ENCODE measurements around the gene FBXO38. TPM values are rescaled to one million over a fixed set of nuclear protein-coding genes. Genes with fewer than 3 reads are reported as not detected.

The FBXO38 gene, protein sequence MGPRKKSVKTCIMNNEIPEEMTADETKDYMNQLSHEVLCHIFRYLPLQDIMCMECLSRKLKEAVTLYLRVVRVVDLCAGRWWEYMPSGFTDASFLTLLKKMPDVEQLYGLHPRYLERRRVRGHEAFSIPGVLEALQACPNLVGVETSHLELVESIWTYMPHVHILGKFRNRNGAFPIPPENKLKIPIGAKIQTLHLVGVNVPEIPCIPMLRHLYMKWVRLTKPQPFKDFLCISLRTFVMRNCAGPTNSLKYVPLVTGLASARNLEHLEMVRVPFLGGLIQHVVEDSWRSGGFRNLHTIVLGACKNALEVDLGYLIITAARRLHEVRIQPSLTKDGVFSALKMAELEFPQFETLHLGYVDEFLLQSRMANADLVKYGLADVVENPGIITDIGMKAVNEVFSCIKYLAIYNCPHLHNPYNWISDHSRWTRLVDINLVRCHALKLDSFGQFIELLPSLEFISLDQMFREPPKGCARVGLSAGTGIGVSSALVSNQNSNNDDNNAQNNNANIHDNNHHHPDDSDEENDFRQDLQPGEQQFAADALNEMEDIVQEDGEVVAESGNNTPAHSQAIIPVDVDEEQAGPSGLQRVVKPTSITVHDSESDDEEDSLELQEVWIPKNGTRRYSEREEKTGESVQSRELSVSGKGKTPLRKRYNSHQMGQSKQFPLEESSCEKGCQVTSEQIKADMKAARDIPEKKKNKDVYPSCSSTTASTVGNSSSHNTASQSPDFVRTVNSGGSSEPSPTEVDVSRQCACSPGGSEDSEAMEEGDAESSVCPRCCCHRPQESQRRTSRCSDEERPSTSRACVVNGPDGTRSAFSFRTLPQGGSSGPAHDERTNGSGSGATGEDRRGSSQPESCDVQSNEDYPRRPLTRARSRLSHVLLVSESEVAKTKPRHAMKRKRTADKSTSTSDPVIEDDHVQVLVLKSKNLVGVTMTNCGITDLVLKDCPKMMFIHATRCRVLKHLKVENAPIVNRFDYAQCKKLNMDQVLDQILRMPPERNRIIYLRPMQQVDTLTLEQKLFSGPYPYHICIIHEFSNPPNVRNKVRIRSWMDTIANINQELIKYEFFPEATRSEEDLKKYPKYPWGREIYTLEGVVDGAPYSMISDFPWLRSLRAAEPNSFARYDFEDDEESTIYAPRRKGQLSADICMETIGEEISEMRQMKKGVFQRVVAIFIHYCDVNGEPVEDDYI
- 94.8 TPM for total RNA-seq

- DNase-seq (ENCODE audit: low spot score) = peak; percentile 97
These were observed at the start of gene FBXO38 for GRCh38 chr5:148383564-148384379. TSS of gene FBXO38 (plus strand) at chr5:148383958. CDS start at chr5:148394777, 10,819 bp downstream.

DNA sequence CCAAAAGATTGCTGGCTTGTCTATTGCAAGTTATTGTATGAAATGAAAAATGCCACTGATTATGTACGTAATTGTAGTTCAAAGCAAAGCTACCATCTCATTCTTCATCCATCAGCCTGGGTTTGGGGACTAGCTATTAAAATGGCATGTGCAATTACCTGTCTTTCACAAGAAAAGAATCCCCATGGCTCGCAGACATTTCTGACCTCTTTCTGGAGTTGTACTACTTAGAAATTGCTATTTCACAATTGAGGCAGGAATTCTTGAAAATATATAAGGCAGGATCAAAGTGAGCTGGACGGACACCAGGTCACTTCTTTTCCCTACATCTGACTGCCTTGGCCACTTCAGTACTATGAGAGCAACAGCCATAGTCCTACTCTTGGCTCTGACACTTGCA is 48.5 kb upstream of the FBXO38 start, which contains the start of gene SPINK9:
TSS of gene SPINK9 (plus strand) at position 301 of the 400 bp plus-strand sequence. CDS start at position 356, 55 bp downstream.
- no peak for DNase-seq (ENCODE audit: low spot score)

DNA sequence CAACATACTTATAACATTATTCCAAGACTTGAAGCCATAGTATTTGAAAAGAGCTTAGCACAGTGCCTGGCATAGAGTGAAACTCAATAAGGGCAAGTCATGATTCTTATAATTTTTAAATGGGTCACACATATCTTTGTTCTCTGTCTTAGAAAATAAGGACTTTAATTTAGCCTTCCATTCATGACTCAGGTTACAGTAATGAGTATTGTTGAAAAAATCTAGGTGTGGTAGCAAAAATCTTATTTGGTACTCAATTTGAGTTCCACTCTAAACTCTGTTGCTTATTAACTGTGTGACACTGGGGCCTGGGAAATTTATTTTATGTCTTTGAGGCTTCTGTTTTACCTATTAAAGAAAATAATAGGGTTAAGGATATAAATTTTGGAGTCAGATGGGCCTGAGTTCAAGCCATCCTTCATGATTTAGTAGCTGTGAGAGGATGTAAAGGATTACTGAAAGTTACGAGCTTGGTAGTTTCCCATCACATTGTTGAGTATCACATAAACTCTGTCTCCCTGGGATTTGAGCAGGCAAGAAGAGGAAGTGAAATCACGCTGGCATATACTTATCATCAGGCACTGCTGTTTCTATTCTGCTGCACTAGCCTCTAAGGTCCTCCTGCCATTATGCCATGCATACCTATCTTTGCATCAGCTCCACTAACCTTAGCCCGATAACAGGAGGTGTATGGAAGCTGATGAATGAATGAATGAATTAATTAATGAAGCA is 46.9 kb upstream of the FBXO38 start:
- no peak for DNase-seq (ENCODE audit: low spot score)

DNA sequence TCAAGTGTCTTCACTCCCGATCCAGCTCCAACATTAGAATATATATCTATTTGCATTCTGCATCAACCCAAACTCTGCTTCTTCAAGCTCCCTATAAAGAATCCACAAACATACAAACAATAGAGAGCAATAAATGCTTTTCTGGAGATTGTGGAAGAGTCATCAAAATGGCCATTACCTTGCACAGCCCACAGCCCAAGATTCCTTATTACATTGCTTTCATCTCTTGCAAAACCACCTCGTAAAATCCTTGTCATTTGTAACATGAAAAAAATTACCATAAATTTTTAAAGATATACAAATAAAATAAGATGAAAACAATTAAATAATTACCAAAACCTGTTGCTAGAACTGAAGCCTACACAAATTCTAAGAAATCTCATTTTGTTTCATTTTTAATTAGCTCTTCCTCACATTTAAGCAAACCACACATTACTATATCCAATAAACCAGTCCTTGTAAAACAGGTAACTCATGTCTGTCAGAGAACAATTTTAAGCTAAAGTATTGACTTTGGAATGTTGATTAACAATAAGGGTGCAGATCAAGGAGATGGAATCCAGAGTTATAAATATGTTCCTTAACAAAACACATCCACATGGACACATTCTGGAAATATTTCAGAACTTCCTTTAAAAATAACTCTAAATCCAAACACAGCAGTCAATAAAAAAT is 41.2 kb upstream of the FBXO38 start:
- no peak for DNase-seq (ENCODE audit: low spot score)

DNA sequence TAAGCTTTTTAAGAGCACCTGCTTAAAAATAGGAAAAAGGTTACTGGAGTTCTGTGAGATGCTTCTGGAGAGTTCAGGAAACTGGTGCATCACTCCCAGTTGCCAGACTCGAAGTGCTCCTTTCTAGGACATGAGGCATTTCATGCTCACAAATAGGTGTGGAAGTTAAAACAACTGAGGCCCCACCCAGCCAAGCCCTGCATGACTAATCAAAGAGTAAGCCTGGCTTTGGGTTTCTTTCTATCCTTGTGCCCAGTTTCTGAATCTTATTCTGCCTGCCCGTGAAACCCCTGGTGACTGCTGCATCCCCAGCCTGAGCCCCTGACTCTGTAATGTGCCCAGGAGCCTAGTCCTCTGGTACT is 40.7 kb upstream of the FBXO38 start:
- DNase-seq (ENCODE audit: low spot score) = no peak

DNA sequence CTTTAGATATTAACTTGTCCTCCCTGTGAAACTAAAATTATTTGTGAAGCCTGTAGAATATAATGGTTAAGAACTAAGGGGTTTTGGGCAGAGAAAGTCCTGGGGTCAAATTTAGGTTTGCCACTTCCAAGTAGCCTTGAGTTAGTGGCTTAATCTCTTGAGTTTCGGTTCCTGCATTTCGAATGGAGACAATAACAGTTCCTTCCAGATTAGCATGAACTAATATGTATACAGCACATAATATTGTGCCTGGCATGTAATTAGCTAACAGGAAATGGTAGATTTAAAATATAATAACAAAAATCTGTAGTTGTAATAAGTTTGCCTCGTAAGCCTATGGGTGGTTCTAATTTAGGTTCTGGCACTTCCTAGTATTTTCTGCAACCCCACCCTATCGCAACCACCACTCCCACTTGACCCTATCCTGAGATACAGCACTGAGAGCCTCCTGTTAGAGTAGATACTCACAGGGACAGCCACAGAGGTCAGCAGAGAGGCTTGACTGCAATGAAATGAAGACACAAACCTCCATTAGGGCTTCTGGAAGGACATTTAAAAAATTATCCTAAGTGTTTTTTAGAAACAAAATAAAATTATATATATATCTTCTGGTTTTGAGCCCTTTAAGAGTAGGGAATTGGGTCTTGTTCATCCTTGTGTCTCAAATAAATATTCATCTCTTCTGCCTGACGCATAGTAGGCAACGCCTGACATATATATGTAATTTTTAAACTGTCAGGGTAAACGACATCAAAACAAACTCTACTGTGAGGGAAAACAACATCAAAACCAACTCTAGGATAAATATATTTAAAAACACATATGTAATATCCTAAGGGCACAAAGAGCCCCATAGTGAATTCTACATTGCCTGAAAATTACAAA is 39.9 kb upstream of the FBXO38 start:
- no peak for DNase-seq (ENCODE audit: low spot score)

DNA sequence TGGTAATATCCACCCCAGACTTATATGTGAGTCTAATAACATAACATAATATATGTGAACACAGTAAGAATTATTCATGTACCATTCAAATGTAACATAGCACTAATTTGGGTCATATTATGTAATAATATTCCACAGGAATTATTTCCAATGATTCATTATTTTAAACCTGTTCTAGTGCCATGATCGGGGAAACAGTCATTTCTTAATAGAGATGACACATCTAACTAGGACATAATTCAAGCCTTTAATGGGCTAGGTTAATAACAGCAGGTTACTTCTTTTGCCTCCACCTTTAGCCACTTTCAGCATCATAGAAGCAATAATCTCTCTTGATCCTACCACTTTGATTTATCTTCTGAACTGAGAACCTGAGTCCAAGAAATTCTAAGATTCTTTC is 36.1 kb upstream of the FBXO38 start:
- DNase-seq (ENCODE audit: low spot score) = no peak

DNA sequence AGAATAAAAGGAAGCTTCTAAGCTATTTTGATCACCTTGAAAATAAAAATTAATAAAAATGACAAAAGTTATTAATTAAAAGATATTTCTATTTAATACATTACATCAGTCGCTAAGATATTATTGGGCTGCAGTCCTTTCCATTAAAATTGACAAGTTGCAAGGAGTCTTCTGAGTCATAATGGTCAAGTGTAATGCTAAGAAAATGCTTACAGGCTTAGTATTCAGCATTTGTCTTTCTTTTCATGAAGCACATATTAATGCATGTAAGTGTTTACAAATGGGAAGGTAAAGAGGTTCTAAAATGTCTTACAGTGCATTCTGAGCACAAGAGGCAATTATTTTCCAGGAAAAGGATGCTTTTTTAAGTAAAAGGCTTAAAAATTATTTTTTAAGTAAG is 31.1 kb upstream of the FBXO38 start:
- DNase-seq (ENCODE audit: low spot score) = no peak

- DNase-seq (ENCODE audit: low spot score) = no peak
These were observed 30.1 kb upstream of the FBXO38 start for GRCh38 chr5:148353634-148354033.

DNA sequence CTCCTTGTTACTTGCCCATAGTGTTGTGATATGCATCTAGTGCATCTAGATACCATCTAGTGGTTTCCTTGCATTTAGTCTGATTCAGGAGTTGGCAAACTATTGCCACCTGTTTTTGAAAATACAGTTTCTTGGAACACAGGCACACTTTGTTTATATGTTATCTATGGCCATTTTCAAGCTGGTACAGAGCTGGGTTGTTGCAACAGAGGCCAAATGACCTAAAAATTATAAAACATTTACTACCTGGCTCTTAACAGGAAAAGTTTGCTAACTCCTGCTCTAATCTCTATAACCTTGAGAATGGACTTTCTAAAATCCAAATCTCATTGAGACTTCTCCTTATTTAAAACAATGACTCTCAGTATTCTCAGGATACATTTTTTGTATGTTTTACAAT is 19.4 kb upstream of the FBXO38 start:
- no peak for DNase-seq (ENCODE audit: low spot score)

DNA sequence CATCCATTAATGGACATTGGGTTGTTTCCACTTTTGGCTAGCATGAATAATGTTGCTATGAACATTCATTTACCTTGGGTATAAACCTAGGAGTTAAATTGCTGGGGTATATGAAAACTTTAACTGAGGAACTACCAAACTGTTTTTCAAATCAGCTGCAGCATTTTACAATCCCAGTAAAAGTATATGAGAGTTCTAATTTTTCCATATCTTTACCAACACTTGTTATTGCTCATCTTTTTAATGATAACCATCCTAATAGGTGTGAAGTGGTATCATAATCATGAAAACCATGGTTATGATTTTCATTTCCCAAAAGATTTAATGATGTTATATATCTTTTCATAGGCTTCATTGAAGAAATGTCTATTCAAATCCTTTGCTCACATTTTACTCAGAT is 15.5 kb upstream of the FBXO38 start:
- no peak for DNase-seq (ENCODE audit: low spot score)

DNA sequence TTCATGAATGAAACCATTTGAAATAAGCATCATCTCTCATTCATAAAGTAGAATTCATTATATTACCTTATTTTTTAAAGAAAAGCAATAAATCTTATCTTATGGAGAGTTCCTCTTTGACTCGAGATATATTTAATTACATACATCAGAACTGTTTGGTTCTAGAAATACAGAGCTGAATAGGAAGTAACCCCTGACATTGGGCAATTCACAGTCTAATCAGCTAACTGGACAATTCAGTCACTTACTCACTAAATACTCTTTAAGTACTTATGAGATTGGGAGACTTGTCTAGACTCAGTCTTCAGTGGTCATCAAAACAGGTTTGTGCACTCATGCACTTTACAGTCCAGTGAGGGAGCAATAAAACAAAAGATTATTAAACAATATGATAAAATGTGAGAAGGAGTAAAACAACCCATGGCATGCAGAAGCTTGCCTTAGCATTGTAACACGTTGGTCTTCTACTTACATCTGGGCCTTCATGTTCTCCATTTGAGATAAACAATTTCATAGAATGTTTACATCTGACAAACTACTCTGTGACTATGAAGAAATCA is 11.5 kb upstream of the FBXO38 start:
- no peak for DNase-seq (ENCODE audit: low spot score)

GRCh38 chr5:148372893-148373292 is 10.9 kb upstream of the FBXO38 start:
- DNase-seq (ENCODE audit: low spot score) = no peak

DNA sequence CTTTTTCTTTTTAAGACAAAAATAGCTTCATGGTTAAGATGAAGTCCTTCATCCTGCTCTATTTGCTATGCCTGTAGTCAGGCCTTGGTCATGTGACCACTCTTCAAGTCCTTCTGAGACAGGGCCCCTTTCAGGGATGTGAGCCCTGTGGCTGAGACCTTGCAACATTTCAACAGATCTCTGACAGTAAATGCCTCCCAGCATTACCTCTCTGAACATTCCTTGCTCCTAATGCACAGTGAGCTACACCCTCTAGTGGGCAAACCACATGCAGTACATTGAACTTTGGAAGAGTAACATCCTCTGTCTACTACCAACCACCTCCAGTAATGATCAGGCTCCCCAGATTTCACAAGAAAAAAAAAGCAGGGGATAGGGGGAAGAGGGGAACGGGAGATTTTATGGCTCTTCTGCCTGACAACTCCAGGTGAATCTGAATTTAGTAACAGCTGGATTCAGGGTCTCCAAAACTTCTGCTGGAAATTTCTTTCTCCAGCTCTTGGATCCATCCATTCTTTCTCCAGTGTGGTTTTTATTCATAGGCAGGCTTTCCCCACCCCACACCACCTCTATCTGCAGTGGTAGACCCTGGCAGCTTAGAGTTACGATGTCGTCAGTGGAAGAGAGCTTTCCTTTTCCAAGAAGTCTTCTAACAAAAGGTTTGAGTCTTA is 8.9 kb upstream of the FBXO38 start:
- DNase-seq (ENCODE audit: low spot score) = peak; percentile 49

DNA sequence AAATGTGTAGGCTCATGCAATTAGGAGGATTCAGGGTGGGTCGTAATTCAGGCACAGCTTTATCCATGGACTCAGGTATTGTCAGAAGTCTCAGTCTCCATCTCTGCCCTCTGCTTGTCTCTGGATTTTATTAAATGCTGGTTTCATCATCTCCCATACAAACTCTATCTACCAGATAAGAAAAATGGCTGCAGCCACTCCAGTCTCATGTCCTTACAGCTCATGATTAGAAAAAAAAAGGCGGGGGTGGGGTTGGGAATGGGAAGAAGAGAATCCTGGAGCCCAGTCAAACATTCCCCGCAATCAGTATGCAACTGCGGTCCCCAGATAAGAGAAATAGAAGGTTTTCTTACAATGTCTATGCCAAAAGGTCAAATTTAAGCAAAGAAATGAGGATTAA is 7.6 kb upstream of the FBXO38 start:
- no peak for DNase-seq (ENCODE audit: low spot score)

- DNase-seq (ENCODE audit: low spot score) = no peak
These were observed 5.1 kb upstream of the FBXO38 start for GRCh38 chr5:148378670-148379069.

DNA sequence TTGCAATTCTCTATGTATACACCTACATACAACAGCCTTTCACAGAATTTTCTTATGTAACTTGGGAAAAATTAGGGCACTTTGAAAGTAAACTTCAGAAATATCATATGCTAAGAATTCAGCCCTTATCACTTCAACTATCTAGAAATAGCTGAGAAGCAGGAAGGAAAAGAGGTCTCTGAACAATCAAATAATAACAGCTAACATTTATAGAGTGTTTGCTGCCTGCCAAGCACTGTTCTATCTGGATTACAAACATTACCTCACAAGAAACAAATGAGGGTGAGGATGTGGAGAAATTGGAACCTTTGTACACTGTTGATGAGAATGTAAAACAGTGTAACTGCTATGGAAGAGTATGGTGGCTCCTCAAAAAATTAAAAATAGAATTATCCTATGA is 4.4 kb upstream of the FBXO38 start:
- no peak for DNase-seq (ENCODE audit: low spot score)

DNA sequence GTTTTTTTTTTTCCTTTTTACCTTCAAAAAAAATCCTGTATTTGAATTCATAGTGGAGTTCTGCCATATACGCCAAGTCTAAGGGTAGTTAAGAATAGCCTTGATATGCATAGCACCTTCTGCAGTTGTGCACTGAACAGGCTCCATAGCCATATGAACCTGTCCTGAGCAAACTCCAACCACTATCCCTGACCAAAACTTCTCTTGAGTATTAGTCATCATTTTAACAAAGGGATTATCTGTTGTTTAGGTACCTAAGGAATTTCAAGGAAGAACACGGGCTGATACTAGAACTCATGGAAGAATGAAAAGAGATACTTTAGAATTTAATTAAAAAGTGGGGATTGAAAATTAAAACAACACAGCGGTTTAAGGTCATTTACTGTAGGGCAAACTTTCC is 1.9 kb upstream of the FBXO38 start:
- DNase-seq (ENCODE audit: low spot score) = no peak
